Ovary (tissue), 9 donors: Measurements from ENCODE around the gene FOXC1. TPM values are rescaled to one million over a fixed set of nuclear protein-coding genes. Genes with fewer than 3 reads are reported as not detected.

ENCODE experiments used
- DNase-seq, 5 donors: peaks; one replicate each; pipeline ENCODE4 v3.0.0-alpha.2; 2019 to 2020
- H3K27ac ChIP-seq, 2 donors: fragments of 200-600 bp; one replicate each; pipeline versions ENCODE4 v1.5.1 to v1.8.0; 2019 to 2022
- H3K27me3 ChIP-seq: fragments of 200-600 bp; one replicate; pipeline ENCODE4 v1.8.0; 2022
- H3K36me3 ChIP-seq: fragments of 200-600 bp; sonication (generic); one replicate; pipeline ENCODE4 v1.5.1; 2019
- H3K4me1 ChIP-seq: one replicate; pipeline ENCODE4 v1.8.1; 2013; ENCODE audit warnings: mild to moderate bottlenecking, moderate library complexity; ENCODE audit not compliant: insufficient read depth
- H3K4me3 ChIP-seq: fragments of 200-600 bp; sonication (generic); one replicate; pipeline ENCODE4 v1.5.1; 2017
- H3K9me3 ChIP-seq, 2 donors: fragments of 200-600 bp in 1 of 2; sonication (generic) in 1 of 2; one replicate each; pipeline versions ENCODE4 v1.5.1 to v1.8.1; 2013 to 2019; ENCODE audit warnings: mild to moderate bottlenecking in 1 of 2, moderate library complexity in 1 of 2
- EP300 ChIP-seq: sonication (generic); formaldehyde crosslinking; IDR thresholded peaks from one replicate; pipeline ENCODE4 v1.6.1; 2017; ENCODE audit warnings: antibody characterized with exemption
- POLR2A ChIP-seq: fragments of 450-650 bp; IDR thresholded peaks from one replicate; pipeline ENCODE4 v1.6.1; 2017; ENCODE audit warnings: antibody characterized with exemption, mild to moderate bottlenecking, moderate library complexity
- WGBS, 3 donors: extraction: QIAGEN DNeasy Blood & Tissue Kit in 1 of 3; methylation state at CpG; one replicate each; pipeline versions ENCODE4 v1.1.5 to v1.1.7; 2013 to 2017; 5-methylcytosine and 5-hydroxymethylcytosine counted together
- intact Hi-C, 4 donors: fragments of 100-400 bp; cut with DNase I; formaldehyde crosslinking; loops; one replicate each; pipeline versions ENCODE4 v1.11.0 to v1.15.1; 2022 to 2023
- polyA plus RNA-seq, 2 donors: library from polyadenylated mRNA; stranded (reverse); fragments of 200-250 nt in 1 of 2; fragments of 350-450 nt in 1 of 2; fragmentation: Illumina TruSeq in 1 of 2; extraction: RNeasy Lipid Tissue Mini Kit (QIAGEN cat#74804) in 1 of 2; gene quantifications; one replicate each; pipeline ENCODE4 v1.2.3, GENCODE V29; 2013 to 2014
- total RNA-seq, 7 donors: library from RNA; depleted of rRNA in 2 of 7; stranded (reverse); fragments of >200 nt in 2 of 7; fragmentation: NEBNext Ultra II Directional in 3 of 7; extraction: Animal tissue kit (Norgen Biotek cat#: 25700) in 3 of 7; gene quantifications; one replicate each; pipeline versions ENCODE4 v1.1.0 to v1.2.4, GENCODE V29; 2016 to 2023
- TF ChIP-seq, protein P1 (sequence below), 3 donors: fragments of 450-650 bp in 2 of 3; fragments of 200-600 bp in 1 of 3; IDR thresholded peaks; one replicate each; pipeline versions ENCODE4 v1.5.1 to v1.8.0; 2016 to 2022; ENCODE audit warnings: antibody characterized with exemption in 3 of 3, mild to moderate bottlenecking in 1 of 3
- donor health status: DM: no; HTN: no; CAD: no; lungs with moderate emphysema.
- donor health status: DM: no; HTN: no; CAD: no.
- donor health status: Bipolar disorder and iron deficiency.
- donor health status: DM: yes; HTN: yes; CAD: no.
- donor health status: DM: no; HTN: no; CAD: no.
- donor health status: DM: yes; HTN: yes; CAD: no.

FOXC1 gene
- total and polyA plus RNA-seq, 9 donors, result 4.3 to 21.2 (median 6.5) TPM

DNA sequence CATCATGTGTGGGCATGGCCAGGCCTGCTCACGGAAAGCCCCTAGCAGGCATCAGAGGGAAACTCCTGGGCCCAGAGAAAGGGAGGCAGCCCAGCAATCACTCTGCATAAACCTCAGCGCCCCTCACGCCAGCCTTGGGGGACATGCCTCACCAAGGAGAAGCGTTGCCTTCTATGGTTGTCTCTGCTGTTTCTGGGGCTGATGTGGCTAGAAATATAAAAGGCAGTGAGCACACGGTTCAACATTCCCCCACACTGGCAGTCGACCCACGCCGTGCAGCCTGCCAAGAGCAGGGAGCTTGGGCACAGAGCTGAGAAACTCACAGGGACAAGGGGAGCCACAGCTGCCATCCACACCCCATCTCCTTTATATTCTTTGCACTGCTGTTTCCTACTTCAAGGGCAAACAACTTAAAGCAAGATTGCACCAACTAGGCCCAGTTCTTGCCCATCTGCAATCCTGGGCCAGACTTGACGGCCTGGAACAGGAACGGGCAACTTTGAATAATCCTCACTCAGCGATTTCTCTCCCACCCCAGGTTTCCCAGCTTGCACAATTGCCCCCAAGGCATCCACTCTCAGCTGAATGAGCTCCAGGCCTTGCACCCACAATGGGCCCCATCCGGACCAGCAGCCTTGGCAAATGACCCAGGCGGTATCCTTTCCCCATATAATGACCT is 35.5 kb upstream of the FOXC1 start:
- H3K4me3 ChIP-seq, result no peak overlapping the region
- no peak overlapping the region for H3K27ac ChIP-seq
- TF ChIP-seq EP300 (no peak), POLR2A (no peak)
- TF ChIP-seq, protein P1, sequence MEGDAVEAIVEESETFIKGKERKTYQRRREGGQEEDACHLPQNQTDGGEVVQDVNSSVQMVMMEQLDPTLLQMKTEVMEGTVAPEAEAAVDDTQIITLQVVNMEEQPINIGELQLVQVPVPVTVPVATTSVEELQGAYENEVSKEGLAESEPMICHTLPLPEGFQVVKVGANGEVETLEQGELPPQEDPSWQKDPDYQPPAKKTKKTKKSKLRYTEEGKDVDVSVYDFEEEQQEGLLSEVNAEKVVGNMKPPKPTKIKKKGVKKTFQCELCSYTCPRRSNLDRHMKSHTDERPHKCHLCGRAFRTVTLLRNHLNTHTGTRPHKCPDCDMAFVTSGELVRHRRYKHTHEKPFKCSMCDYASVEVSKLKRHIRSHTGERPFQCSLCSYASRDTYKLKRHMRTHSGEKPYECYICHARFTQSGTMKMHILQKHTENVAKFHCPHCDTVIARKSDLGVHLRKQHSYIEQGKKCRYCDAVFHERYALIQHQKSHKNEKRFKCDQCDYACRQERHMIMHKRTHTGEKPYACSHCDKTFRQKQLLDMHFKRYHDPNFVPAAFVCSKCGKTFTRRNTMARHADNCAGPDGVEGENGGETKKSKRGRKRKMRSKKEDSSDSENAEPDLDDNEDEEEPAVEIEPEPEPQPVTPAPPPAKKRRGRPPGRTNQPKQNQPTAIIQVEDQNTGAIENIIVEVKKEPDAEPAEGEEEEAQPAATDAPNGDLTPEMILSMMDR (IDR thresholded peaks at IDR 0.05), result no peak
- H3K36me3 ChIP-seq, result no peaks in the 10 kb centered on the region
- WGBS, 3 donors, result 83 to 90% (median 90%) methylated on average over 13 of the region's 13 CpGs
- no peak for DNase-seq
- H3K4me1 ChIP-seq, result no peaks in the 10 kb centered on the region
- H3K9me3 ChIP-seq, result no peaks in the 10 kb centered on the region
- intact Hi-C loops, result no loop called here
- no peaks in the 10 kb centered on the region for H3K27me3 ChIP-seq

DNA sequence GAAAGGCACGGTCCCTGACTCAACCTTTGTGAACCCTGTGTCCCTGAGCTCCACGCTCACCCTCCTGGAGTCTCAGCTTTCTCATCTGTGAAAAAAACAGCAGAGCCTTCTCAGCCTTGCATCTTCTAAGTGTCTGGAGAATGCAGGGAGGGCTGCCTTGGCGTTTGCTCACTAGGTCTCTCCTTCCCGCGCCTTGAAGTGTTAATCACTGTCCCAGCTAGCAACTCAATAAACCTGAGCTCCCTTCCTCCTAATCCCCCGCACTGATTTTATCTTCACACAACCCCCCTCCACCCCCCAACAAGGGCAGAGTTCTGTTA is 34.9 kb upstream of the FOXC1 start:
- DNase-seq, result no peak
- Histone ChIP-seq H3K9me3 (no peaks in the 10 kb centered on the region), H3K27ac (peak overlapping the region; percentile 37 to 40), H3K27me3 (no peaks in the 10 kb centered on the region), H3K36me3 (no peaks in the 10 kb centered on the region), H3K4me1 (no peaks in the 10 kb centered on the region), H3K4me3 (no peak overlapping the region)
- intact Hi-C loops, result no loop called here
- 64 to 70% (median 66%) methylated on average over 6 of the region's 6 CpGs for WGBS, 3 donors
- TF ChIP-seq EP300 (no peak), POLR2A (no peak)

DNA sequence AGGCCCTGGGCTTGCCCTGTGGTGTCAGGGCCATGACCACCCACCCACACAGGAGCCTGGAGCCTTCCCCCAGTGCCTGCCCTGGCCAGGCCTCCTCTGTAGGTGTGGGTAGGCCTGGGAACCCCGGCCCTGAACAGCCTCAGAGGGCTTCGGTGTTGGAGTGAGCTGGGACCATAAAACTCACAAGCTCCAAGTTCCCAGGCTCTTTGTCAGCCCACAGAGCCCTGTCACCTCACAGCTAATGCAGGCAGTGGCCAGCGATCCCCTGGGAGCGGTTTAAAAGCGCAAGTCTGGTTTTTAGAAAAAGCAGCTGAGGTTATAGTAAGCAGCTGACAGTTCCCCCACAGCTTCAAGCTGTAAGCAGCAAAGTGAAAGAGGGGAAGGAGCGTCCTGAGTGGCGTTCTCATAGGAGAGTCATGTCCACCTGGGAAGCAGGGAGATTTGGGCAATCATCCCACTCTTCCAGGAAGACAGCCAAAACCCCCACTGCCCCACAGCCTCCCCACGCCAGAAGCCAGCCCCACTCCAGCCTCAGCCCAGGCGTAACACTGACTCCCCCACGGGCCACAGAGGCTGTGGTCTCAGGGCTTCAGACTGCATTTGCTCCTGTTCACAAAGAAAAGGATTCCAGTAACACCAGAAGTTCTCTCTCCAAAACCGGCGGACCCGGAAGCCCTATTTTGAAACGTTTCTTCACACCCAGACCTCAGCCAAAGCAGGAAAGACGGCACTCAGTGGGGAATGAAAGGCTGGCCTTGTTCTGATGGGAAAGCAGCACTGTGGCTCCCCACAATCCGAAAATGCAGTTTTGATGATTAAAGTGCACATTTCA is 34.3 kb upstream of the FOXC1 start:
- 6 to 11% (median 10%) methylated on average over 15 to 16 of the region's 16 CpGs for WGBS, 3 donors
- Histone ChIP-seq H3K27ac (peak overlapping the region; percentile 37 to 40), H3K9me3 (no peaks in the 10 kb centered on the region), H3K4me3 (no peak overlapping the region), H3K4me1 (no peaks in the 10 kb centered on the region), H3K36me3 (no peaks in the 10 kb centered on the region), H3K27me3 (no peaks in the 10 kb centered on the region)
- DNase-seq, result peak; percentile 44 to 70 (median 53)
- intact Hi-C loops, result no loop called here
- TF ChIP-seq POLR2A (no peak), EP300 (no peak)
- TF ChIP-seq, protein P1 (IDR thresholded peaks at IDR 0.05), result no peak

DNA sequence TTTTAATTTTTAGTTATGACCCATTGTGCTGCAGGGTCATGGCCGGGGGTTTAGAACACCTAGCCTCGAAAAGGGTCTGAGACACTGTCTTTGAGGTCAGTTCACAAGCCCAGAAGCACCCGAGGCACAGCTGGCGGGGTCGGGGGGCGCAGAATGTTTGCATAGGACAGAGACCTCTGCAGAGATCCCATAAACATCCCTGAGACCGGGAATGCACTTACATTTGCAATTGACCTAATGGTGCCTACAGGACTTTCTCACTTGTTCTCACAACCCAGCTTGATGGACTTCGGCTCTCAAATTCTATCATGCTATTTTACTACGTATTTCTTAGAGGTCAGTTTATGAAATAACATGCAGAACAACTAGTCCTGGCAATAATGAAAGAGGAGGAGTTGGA is 33.5 kb upstream of the FOXC1 start:
- 44 to 57% (median 53%) methylated on average over 9 of the region's 9 CpGs for WGBS, 3 donors
- no peaks in the 10 kb centered on the region for H3K9me3 ChIP-seq
- no peaks in the 10 kb centered on the region for H3K4me1 ChIP-seq
- H3K4me3 ChIP-seq, result no peak overlapping the region
- no peak for DNase-seq
- H3K27ac ChIP-seq, result no peak overlapping the region
- H3K27me3 ChIP-seq, result no peaks in the 10 kb centered on the region
- no peaks in the 10 kb centered on the region for H3K36me3 ChIP-seq
- intact Hi-C loops, result no loop called here
- TF ChIP-seq POLR2A (no peak), EP300 (no peak)
- TF ChIP-seq, protein P1 (IDR thresholded peaks at IDR 0.05), result no peak

DNA sequence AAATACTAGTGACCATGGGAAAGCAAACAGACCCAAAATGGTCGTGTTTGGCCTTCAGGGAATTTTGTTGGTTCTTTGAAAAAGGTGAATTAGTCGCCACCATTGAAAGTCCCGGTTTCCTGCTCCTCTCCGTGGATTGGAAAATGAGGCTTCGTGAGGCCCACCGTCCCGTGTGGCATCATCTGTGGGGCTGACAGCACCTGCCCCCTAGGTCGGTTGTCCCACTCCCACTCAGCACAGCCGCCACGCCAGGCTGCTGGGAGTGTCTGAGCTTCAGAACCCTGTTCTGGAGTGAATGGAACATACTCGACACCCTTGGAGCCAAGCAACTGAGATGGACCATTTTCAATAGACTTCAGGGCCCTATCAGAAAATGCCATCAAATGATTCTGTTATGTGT is 33.0 kb upstream of the FOXC1 start:
- WGBS, 3 donors, result 97% methylated on average over 11 of the region's 11 CpGs
- H3K27ac ChIP-seq, result no peak overlapping the region

More for the DNA sequence above, 33.0 kb upstream of the FOXC1 start:
- H3K9me3 ChIP-seq, result no peaks in the 10 kb centered on the region
- no peak overlapping the region for H3K4me3 ChIP-seq
- no peaks in the 10 kb centered on the region for H3K36me3 ChIP-seq
- H3K27me3 ChIP-seq, result no peaks in the 10 kb centered on the region
- H3K4me1 ChIP-seq, result no peaks in the 10 kb centered on the region
- TF ChIP-seq, protein P1 (IDR thresholded peaks at IDR 0.05), result no peak
- TF ChIP-seq EP300 (no peak), POLR2A (no peak)
- no peak for DNase-seq
- intact Hi-C loops, result no loop called here
